Neuron (in vitro differentiated cells): ENCODE measurements around the gene HDLBP.

Experiments
- H2AFZ ChIP-seq: one replicate; pipeline ENCODE4 v1.6.1; 2013; ENCODE audit warnings: low read depth, mild to moderate bottlenecking, inconsistent platforms, low read length, moderate library complexity
- H3K27me3 ChIP-seq: one replicate; pipeline ENCODE4 v1.6.1; 2013; ENCODE audit warnings: low read length; ENCODE audit not compliant: insufficient read depth
- H3K36me3 ChIP-seq: one replicate; pipeline ENCODE4 v1.6.1; 2013; ENCODE audit warnings: low read length; ENCODE audit not compliant: insufficient read depth
- H3K4me1 ChIP-seq: one replicate; pipeline ENCODE4 v1.6.1; 2013; ENCODE audit warnings: low read length; ENCODE audit not compliant: insufficient read depth
- H3K4me3 ChIP-seq: 2 replicates; pipeline ENCODE4 v1.5.1; 2013; ENCODE audit warnings: mild to moderate bottlenecking, low read length, moderate library complexity
- H3K9me3 ChIP-seq: one replicate; pipeline ENCODE4 v1.6.1; 2013; ENCODE audit warnings: low read length

HDLBP gene

DNA sequence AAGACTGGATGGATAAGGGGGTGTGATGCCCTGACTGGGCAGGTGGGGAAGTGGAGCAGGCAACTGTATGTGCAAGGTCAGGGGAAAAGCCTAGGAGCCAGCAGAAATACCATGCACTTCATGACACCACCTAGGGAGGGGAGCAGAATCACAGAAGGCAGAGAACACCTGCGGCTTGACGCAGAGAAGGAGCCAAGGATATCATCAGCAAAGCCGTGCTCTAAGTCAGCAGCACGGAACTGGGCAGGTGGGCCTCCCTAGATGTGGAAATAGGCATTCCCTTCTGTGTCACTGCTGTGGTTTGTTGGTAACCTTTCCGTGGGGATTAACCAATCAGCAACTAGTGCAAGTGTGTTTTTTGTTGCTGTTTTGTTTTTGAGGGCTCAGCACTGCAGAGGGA, 41.3 kb downstream of the HDLBP start:
- Histone ChIP-seq H3K4me1 (peaks cover 8% of the 10 kb centered on the region), H2AFZ (no peak overlapping the region), H3K9me3 (no peaks in the 10 kb centered on the region), H3K27me3 (no peaks in the 10 kb centered on the region), H3K4me3 (no peak overlapping the region), H3K36me3 (peaks cover under 1% of the 10 kb centered on the region)

DNA sequence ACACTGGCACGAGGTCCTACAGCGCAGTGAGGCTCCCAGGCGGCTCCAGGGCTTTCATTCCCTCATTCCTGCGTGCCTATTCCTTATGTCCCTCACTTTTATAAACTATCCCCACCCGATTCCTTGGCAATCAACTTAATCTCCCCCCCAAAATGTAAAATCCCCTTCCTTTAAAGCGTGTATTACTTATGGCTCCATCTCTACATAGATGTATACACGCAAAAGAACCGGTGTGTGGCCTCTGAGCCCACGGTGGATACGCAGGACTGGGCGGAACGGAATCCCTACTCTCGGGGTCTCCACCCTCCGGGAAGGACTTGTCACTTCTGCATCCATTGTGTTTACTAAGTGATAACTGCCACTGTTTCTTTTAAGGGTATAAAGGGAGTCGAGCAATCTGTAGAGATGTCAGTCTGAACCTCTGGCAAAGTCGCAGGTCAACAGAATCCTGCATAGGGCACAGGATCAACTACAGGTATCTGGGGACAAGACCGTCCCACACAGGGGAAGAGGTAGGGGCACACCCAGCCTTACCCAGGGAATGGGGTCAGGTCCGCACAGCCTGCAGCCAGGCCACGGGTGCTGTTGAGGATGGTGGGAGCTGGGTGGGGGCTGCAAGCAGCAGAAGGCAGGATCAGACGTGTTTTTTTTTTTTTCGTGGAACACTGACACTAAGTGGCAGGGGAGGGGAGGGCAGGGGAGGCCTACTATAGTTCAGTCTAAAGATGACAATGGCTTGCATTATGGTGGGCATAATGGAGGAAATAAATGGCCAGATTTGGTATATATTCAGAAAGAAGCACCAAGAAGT, 42.1 kb downstream of the HDLBP start:
- H3K27me3 ChIP-seq, result no peaks in the 10 kb centered on the region
- peaks cover 7% of the 10 kb centered on the region for H3K36me3 ChIP-seq
- H2AFZ ChIP-seq, result no peak overlapping the region
- peaks cover 8% of the 10 kb centered on the region for H3K4me1 ChIP-seq
- H3K4me3 ChIP-seq, result peak overlapping the region; percentile 57
- no peaks in the 10 kb centered on the region for H3K9me3 ChIP-seq

GRCh38 chr2:241272303-241273209, 42.9 kb downstream of the HDLBP start:
- Histone ChIP-seq H3K4me1 (peaks cover 8% of the 10 kb centered on the region), H3K4me3 (peak overlapping the region; percentile 57), H3K27me3 (no peaks in the 10 kb centered on the region), H3K36me3 (peaks cover 10% of the 10 kb centered on the region), H2AFZ (no peak overlapping the region), H3K9me3 (no peaks in the 10 kb centered on the region)

DNA sequence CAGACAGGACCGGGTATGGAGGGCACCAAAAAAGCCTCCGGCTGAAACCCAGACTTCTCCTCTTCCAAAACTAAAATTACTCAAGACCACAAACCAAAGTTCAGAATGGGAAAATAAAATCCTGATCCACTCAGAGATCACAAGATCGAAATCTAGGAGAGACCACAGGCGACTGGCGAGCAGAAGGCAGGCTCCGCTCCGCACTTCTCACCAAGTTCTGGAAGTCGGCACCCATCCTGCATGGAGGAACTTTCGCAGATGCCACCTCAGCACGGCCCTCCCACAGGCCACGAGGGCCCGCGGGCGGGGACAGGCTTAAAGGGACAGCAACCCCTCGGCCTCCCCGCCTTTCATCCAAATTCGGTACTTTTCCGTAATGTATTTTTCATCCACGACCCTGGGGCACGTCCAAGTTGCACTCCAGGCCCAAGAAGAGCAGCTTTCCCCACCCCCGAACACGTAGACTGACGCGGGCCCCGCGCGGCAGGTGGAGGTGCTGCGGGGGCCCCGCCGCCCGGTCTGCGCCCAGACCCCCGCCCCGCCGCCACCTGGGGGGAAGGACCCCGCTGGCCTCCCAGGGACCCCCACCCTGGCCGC, 43.7 kb downstream of the HDLBP start:
- Histone ChIP-seq H3K27me3 (no peaks in the 10 kb centered on the region), H3K4me3 (peak overlapping the region; percentile 57)

DNA sequence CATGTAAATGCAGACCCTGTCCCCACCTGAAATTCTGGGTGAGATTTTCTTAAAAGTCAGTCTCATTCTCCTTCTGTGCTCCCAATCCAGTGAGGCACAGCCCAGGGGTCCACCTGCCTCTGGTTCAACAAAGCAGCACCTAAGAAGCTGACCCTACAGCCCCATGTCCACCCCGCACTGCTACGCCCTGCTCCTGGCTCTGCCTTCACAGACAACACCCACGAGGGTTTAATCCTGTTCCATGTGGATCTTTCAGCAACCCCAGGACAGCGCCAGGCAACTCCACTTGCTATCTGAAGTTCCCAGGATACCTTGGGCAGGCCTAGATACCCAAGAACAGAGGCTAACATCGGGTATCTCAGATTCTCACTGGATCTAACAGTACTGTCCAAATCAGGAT, 44.9 kb downstream of the HDLBP start:
- Histone ChIP-seq H3K36me3 (peaks cover 27% of the 10 kb centered on the region), H3K9me3 (no peaks in the 10 kb centered on the region), H2AFZ (no peak overlapping the region), H3K27me3 (no peaks in the 10 kb centered on the region), H3K4me3 (no peak overlapping the region), H3K4me1 (peaks cover 8% of the 10 kb centered on the region)

More for the DNA sequence above, 43.7 kb downstream of the HDLBP start:
- Histone ChIP-seq H3K4me1 (peaks cover 8% of the 10 kb centered on the region), H3K9me3 (no peaks in the 10 kb centered on the region), H2AFZ (no peak overlapping the region), H3K36me3 (peaks cover 16% of the 10 kb centered on the region)

DNA sequence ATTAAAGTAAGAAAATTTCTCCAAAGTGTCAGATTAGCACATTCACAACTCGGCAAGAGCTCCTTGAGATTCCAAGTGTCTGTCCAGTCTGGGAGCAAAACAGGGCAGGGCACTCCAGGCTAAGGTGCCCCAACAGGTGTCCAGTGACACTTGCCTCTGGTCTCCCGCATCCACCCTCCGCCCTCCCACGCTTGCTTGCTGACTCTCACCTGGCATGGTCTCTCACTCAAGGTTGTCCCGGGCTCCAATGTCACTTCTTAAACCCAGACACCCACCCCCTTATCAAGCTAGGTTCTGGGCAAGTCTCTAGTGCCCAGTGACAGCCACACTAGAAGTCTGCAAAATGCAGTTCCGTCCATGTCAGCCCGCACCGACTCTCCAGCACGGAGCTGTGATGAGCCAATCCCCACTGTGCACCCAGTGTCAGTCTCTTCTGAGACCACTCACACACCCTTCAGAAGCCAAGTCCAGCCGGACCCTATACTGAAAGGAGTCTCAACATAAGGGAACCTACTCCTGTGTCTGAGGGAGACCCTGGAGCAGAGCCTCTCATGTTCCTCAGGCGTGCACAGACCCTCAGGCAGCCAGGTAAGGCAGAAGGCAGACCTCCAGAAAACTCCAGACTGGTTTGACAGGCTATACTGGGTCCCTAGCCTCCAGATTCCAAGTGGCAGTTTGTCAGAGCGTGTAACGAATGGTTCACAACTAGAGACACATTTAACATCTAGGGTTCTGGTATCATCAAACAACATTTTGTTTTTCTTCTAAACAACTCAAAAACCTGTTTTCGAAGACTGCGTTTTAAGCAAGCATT, 45.6 kb downstream of the HDLBP start:
- no peaks in the 10 kb centered on the region for H3K9me3 ChIP-seq
- no peak overlapping the region for H2AFZ ChIP-seq
- H3K4me3 ChIP-seq, result no peak overlapping the region
- peaks cover 8% of the 10 kb centered on the region for H3K4me1 ChIP-seq
- H3K36me3 ChIP-seq, result peaks cover 31% of the 10 kb centered on the region
- no peaks in the 10 kb centered on the region for H3K27me3 ChIP-seq

- Histone ChIP-seq H3K36me3 (peaks cover 36% of the 10 kb centered on the region), H3K27me3 (no peaks in the 10 kb centered on the region), H3K4me3 (no peak overlapping the region), H3K4me1 (peaks cover 8% of the 10 kb centered on the region), H3K9me3 (no peaks in the 10 kb centered on the region), H2AFZ (no peak overlapping the region)
Measured at GRCh38 chr2:241268716-241269445, 46.6 kb downstream of the HDLBP start.

DNA sequence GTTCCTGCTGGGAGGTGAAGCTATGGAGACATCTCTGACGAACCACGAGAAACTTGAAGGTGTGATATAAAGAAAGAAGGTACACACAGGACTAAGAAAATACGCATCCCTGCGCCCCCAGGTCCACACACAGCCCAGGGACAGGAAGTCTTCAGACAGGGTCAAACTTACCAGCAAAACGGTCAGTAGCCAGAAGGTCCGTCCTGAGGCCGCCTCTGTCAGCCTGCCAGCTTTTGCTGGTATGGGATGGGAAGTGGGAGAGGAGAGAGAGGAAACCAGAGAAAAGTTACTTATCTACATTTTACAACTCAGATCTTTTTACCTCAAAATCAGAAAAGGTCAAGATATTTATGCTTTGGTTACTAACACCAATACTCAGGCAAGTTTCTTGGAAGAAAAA, 47.2 kb downstream of the HDLBP start:
- Histone ChIP-seq H3K9me3 (no peaks in the 10 kb centered on the region), H3K4me3 (no peak overlapping the region), H2AFZ (no peak overlapping the region), H3K36me3 (peaks cover 42% of the 10 kb centered on the region), H3K4me1 (peaks cover 5% of the 10 kb centered on the region), H3K27me3 (no peaks in the 10 kb centered on the region)

DNA sequence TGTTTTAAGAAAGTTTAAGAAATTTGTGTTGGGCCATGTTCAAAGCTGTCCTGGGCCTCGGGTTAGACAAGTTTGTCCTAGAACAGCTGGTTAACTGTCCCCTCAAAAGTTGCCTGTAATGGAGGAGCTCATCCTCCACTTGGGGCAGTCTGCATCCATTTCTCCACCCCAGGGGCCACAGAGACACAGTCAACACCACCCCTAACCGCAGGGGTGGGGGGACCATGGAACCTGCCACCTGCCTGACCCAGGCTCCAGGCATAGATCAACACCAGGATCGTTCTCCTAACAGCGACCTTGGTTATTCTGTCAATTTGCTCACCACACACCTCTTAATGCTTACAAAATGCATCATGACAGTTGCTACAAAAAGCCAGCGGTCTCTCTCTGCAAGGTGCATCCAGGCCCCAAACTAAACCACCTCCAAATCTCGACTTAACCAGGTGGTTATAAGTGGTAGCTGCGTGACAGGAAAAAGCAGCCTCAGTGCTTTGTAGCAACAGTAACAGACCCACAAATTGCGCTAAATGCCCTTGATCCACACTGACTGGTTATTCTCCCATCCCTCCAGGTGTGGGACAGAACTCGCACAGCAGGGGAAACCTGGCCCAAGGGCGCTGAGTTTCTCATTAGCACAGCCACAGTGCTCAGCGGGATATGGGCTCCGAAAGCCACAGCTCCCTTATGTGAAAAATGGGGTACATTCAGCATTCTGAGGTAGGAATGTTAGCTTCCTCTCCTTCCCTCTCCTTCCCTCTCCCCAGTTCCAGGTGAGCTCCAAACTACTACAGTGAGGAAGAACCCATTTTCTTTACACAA, 48.0 kb downstream of the HDLBP start:
- Histone ChIP-seq H3K9me3 (no peaks in the 10 kb centered on the region), H3K4me3 (no peak overlapping the region), H3K36me3 (peaks cover 51% of the 10 kb centered on the region), H2AFZ (no peak overlapping the region), H3K4me1 (peaks cover 3% of the 10 kb centered on the region), H3K27me3 (no peaks in the 10 kb centered on the region)

DNA sequence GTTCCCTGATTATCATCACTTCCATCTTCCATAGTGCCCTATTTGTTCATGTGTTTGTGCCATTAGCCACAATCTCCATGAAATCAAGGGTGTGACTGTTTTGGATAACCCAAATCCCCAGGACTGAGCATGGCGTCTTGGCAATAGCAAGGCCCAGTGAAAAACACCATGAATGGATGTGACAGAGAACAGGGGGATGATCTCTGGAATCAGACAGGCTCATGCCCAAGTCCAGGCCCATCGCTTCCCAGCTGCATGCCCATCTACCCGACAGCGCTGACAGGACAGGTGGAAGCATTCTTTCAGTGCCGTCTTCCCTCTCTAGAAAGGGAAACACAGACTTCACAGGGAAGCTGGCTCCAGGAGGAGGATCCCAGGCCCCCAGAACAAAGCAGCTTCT, 50.0 kb downstream of the HDLBP start:
- no peaks in the 10 kb centered on the region for H3K9me3 ChIP-seq
- H3K4me1 ChIP-seq, result no peaks in the 10 kb centered on the region
- no peaks in the 10 kb centered on the region for H3K27me3 ChIP-seq
- no peak overlapping the region for H3K4me3 ChIP-seq
- H2AFZ ChIP-seq, result no peak overlapping the region
- peaks cover 69% of the 10 kb centered on the region for H3K36me3 ChIP-seq

- Histone ChIP-seq H3K27me3 (no peaks in the 10 kb centered on the region), H3K4me1 (no peaks in the 10 kb centered on the region), H3K9me3 (no peaks in the 10 kb centered on the region), H3K36me3 (peaks cover 77% of the 10 kb centered on the region), H2AFZ (no peak overlapping the region), H3K4me3 (no peak overlapping the region)
Measured at GRCh38 chr2:241263061-241263460, 52.4 kb downstream of the HDLBP start.
